Spleen (tissue), 7 donors: ENCODE measurements around the gene ACVR1C.

Experiments used
- CTCF ChIP-seq, 11 experiments: fragments of 200-600 bp in 7 of 11; fragments of 450-650 bp in 4 of 11; sonication (generic) in 4 of 11; IDR thresholded peaks in 8 of 11; conservative IDR thresholded peaks in 3 of 11; 1 replicate in 7 of 11; 2 replicates in 4 of 11; pipeline versions ENCODE4 v1.4.0 to v1.8.0; 2016 to 2021; ENCODE audit warnings: antibody characterized with exemption in 11 of 11, inconsistent platforms in 4 of 11, mild to moderate bottlenecking in 1 of 11
- POLR2A ChIP-seq, 3 donors: fragments of 450-650 bp; IDR thresholded peaks; one replicate each; pipeline ENCODE4 v1.5.1; 2017; ENCODE audit warnings: antibody characterized with exemption in 3 of 3, mild to moderate bottlenecking in 1 of 3
- POLR2AphosphoS5 ChIP-seq, 3 donors: sonication (generic); formaldehyde crosslinking; IDR thresholded peaks; one replicate each; pipeline ENCODE4 v1.5.1; 2017; ENCODE audit warnings: antibody characterized with exemption in 3 of 3
- donor health status: DM: no; HTN: no; CAD: no; lungs with moderate emphysema.
- donor health status: DM: no; HTN: no; CAD: no.
- donor health status: DM: no; HTN: no; CAD: no.

GRCh38 chr2:157672129-157672528 lies 43.5 kb upstream of the ACVR1C start:
- no peak for TF ChIP-seq CTCF (IDR thresholded peaks at IDR 0.05 in 8 of 11, conservative IDR thresholded peaks at IDR 0.05 in 3 of 11)
- no peak for TF ChIP-seq POLR2AphosphoS5 (IDR thresholded peaks at IDR 0.05)
- TF ChIP-seq POLR2A (IDR thresholded peaks at IDR 0.05), result no peak
